IMR-90 (cell line): Measurements from ENCODE around the gene NME7. TPM values are rescaled to one million over a fixed set of nuclear protein-coding genes. Genes with fewer than 3 reads are reported as not detected.

Experiments
- RAD21 ChIP-seq: IDR thresholded peaks from 2 replicates; pipeline ENCODE4 v1.6.1; 2012; ENCODE audit warnings: low read length, improper control_type of control experiment
- RCOR1 ChIP-seq: IDR thresholded peaks from 2 replicates; pipeline ENCODE4 v1.6.1; 2012; ENCODE audit warnings: mild to moderate bottlenecking, low read length, improper control_type of control experiment; ENCODE audit not compliant: insufficient replicate concordance
- polyA plus RNA-seq, 3 experiments: library from polyadenylated mRNA; depleted of rRNA; stranded (reverse); fragments of >200 nt; gene quantifications; 2 replicates each; pipeline ENCODE4 v1.2.3, GENCODE V29; 2012; ENCODE audit warnings: low replicate concordance in 1 of 3
- total RNA-seq: library from RNA; depleted of rRNA; stranded (reverse); fragments of >200 nt; gene quantifications from 2 replicates; pipeline ENCODE4 v1.2.3, GENCODE V29; 2012
- TF ChIP-seq, protein P1 (sequence below): fragments of 150-350 bp; IDR thresholded peaks from 2 replicates; pipeline ENCODE4 v1.6.1; 2016; ENCODE audit warnings: low read depth, mild to moderate bottlenecking, low read length, moderate library complexity, borderline replicate concordance

Gene NME7
- total and polyA plus RNA-seq, 2 of the 4 experiments (the other 2 are of a cell fraction), result 18.3 to 22.4 TPM

DNA sequence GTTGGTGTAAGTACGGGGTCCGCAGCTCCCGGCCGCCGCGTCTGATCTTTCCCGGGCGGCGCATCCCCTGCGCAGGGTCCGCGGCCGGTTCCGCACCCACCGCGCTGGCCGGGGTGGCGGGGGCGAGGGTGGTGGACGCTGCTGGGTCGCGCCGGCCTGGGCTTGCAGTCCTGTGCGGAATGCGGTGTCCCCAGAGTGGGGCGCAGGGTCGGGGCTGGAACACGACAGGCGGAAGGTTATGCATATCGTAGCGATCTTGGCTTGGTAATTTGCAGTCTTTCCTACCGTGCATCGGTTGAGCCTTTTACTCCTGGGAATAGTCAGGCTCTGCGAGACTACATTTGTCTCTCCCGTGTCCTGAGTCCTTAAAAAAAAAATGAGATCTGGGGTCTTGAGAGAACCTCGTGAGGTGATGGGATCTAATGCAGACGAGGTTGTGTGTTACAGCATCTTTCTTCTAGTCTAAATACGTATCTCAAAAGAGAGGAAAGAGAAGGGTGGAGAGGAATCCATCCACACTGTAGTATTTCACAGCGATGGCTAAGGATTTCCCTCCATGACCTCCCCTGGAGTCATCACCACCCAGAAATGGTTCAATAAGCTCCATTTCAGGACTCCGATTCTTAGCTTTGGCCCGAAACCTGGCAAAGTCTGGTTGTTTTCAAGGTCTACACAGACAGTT is 260.5 kb downstream of the NME7 start (continued):
- TF ChIP-seq, protein P1, sequence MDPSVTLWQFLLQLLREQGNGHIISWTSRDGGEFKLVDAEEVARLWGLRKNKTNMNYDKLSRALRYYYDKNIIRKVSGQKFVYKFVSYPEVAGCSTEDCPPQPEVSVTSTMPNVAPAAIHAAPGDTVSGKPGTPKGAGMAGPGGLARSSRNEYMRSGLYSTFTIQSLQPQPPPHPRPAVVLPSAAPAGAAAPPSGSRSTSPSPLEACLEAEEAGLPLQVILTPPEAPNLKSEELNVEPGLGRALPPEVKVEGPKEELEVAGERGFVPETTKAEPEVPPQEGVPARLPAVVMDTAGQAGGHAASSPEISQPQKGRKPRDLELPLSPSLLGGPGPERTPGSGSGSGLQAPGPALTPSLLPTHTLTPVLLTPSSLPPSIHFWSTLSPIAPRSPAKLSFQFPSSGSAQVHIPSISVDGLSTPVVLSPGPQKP, result no peak
- TF ChIP-seq RAD21, result no peak
- no peak for TF ChIP-seq RCOR1
